ENCODE results near the gene TCTN1. TPM values are rescaled to one million over a fixed set of nuclear protein-coding genes. Genes with fewer than 3 reads are reported as not detected.

The TCTN1 gene
- total and polyA plus RNA-seq, 11 donors: 12.6 to 27.7 (median 19.0) TPM

- no peak for TF ChIP-seq CTCF (IDR thresholded peaks at IDR 0.05)
- no peak for TF ChIP-seq POLR2A (IDR thresholded peaks at IDR 0.05)
- WGBS, 4 donors: 49 to 72% (median 61%) methylated on average over 13 of the region's 13 CpGs
- H3K9me3 ChIP-seq: no peaks in the 10 kb centered on the region
- DNase-seq (no peak), ATAC-seq (no peak)
- H3K27me3 ChIP-seq: no peaks in the 10 kb centered on the region
- H3K4me1 ChIP-seq: peaks cover 2 to 86% (median 54%) of the 10 kb centered on the region in 12 donors
- H3K27ac ChIP-seq: peak overlapping the region in 11 of 12 donors; percentile 23 to 98 (median 65)
- no peaks in the 10 kb centered on the region for H3K36me3 ChIP-seq
- intact Hi-C loops (cut with DNase I): loop anchor here in 1 of 10 donors (2.0 kb wide), 1 partner anchor 22 kb away; no protein-coding TSS in a partner anchor
- H3K4me3 ChIP-seq: peak overlapping the region in 4 of 12 donors; percentile 2 to 29 (median 10)
Observed at GRCh38 chr12:110578694-110579534, 35.0 kb upstream of the TCTN1 start.

- no peak for DNase-seq
- Histone ChIP-seq H3K4me1 (peaks cover 6 to 86% (median 56%) of the 10 kb centered on the region in 12 donors), H3K27me3 (no peaks in the 10 kb centered on the region), H3K36me3 (no peaks in the 10 kb centered on the region), H3K4me3 (peak overlapping the region in 2 of 12 donors; percentile 2 to 18), H3K27ac (peak overlapping the region in 11 of 12 donors; percentile 11 to 98 (median 91)), H3K9me3 (no peaks in the 10 kb centered on the region)
- TF ChIP-seq POLR2A (IDR thresholded peaks at IDR 0.05): no peak
- TF ChIP-seq CTCF (IDR thresholded peaks at IDR 0.05): no peak
- ATAC-seq: no peak
- 90 to 96% (median 94%) methylated on average over 18 of the region's 18 CpGs for WGBS, 4 donors
- intact Hi-C loops (cut with DNase I): loop anchor here in 9 of 10 donors (2.0 to 10.0 kb wide), 5 partner anchors 23 to 45 kb away; no protein-coding TSS in a partner anchor
Observed at GRCh38 chr12:110579535-110580253, 34.2 kb upstream of the TCTN1 start.

DNA sequence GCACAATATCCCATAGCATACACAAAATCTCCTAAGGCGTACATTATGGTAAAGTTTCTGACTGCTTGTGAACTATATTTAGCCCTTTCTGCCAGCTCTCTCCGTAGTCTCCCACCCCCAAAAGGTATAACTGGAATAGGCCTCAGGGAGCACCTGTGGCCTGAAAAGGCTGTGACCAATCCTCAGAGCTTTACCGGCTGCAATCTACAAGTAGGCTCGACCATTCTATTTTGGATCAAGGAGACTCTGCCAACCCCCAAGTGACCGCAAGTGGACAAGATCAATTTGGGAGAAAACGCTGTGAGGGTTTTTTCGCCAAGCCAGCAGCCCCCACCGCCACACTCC, 32.0 kb upstream of the TCTN1 start:
- Histone ChIP-seq H3K9me3 (no peaks in the 10 kb centered on the region), H3K36me3 (no peaks in the 10 kb centered on the region), H3K27me3 (no peaks in the 10 kb centered on the region), H3K27ac (peak overlapping the region; percentile 88 to 98 (median 96)), H3K4me3 (peak overlapping the region; percentile 71 to 99 (median 94)), H3K4me1 (peaks cover 6 to 81% (median 59%) of the 10 kb centered on the region in 12 donors)
- TF ChIP-seq CTCF (IDR thresholded peaks at IDR 0.05) (no peak), POLR2A (IDR thresholded peaks at IDR 0.05) (no peak)
- DNase-seq (peak in 2 of 5 donors; percentile 32 to 50), ATAC-seq (peak in 3 of 4 donors; percentile 20 to 27 (median 23))
- WGBS, 4 donors: 4 to 8% (median 6%) methylated on average over 8 of the region's 8 CpGs
- intact Hi-C loops (cut with DNase I): loop anchor here in 9 of 10 donors (5.0 to 10.0 kb wide), 4 partner anchors 35 to 47 kb away; no protein-coding TSS in a partner anchor
